HCT116 (cell line): ENCODE data around the gene ATF6B. TPM values are rescaled to one million over a fixed set of nuclear protein-coding genes. Genes with fewer than 3 reads are reported as not detected.

ENCODE experiments used
- ATAC-seq: fragments of 200-7000 bp; cut with Tn5 transposase; 2 replicates; pipeline ENCODE4 v1.9.1; 2020; ENCODE audit warnings: mild to moderate bottlenecking, moderate library complexity
- BruUV-seq: library from RNA; stranded (reverse); fragments of 400-500 nt; replicated peaks from 2 replicates; lab custom pipeline; 2021; lab: Mats Ljungman, UMichigan
- CTCF ChIA-PET: fragments of 300-600 bp; sonication (Branson Sonifier 250); formaldehyde crosslinking; loops from one replicate; lab custom pipeline; 2021; ENCODE audit warnings: antibody characterized with exemption; lab: Charles Lee
- POLR2A ChIA-PET: fragments of 300-600, 350-600 bp; sonication (Branson Sonifier 250); formaldehyde crosslinking; loops from one replicate; lab custom pipeline; 2021; ENCODE audit warnings: antibody characterized with exemption; lab: Charles Lee
- RAD21 ChIA-PET, 2 experiments: fragments of 300-600 bp; sonication (Branson Sonifier 250); formaldehyde crosslinking; loops; one replicate each; lab custom pipeline; 2023; ENCODE audit warnings: low total read pairs in 2 of 2; ENCODE audit not compliant: uncharacterized antibody in 2 of 2, unreplicated experiment in 2 of 2, low non-redundant PET in 1 of 2; lab: Charles Lee
- DNase-seq: peaks from one replicate; pipeline ENCODE4 v3.0.0-alpha.2; 2010; ENCODE audit warnings: low read depth, low spot score
- H2AFZ ChIP-seq: fragments of 200-600 bp; shearing (Covaris generic), sonication (generic); 2 replicates; pipeline ENCODE4 v1.6.1; 2017; ENCODE audit warnings: low read depth, mixed run types, mixed read lengths, antibody characterized with exemption, low read length; ENCODE audit not compliant: poor library complexity, severe bottlenecking
- H3K27ac ChIP-seq: 2 replicates; pipeline ENCODE4 v1.5.1; 2012; ENCODE audit warnings: low read depth, low read length
- H3K27me3 ChIP-seq: fragments of 200-600 bp; sonication (generic); 2 replicates; pipeline ENCODE4 v1.6.1; 2016; ENCODE audit warnings: mixed run types, low read length, mixed read lengths; ENCODE audit not compliant: insufficient read depth
- H3K36me3 ChIP-seq, 2 experiments: fragments of 200-500 bp in 1 of 2; fragments of 200-600 bp in 1 of 2; sonication (Bioruptor generic) in 1 of 2; sonication (generic) in 1 of 2; 2 replicates each; pipeline versions ENCODE4 v1.5.1 to v1.6.1; 2014 to 2016; ENCODE audit warnings: low read length in 2 of 2, inconsistent platforms in 1 of 2, mixed read lengths in 1 of 2, mixed run types in 1 of 2; ENCODE audit not compliant: insufficient read depth in 2 of 2, control insufficient read depth in 1 of 2
- H3K4me1 ChIP-seq, 2 experiments: fragments of 200-600 bp in 1 of 2; sonication (generic) in 1 of 2; 2 replicates each; pipeline versions ENCODE4 v1.5.1 to v1.6.1; 2012 to 2017; ENCODE audit warnings: low read length in 2 of 2, inconsistent platforms in 1 of 2, mild to moderate bottlenecking in 1 of 2, mixed read lengths in 1 of 2, mixed run types in 1 of 2, moderate library complexity in 1 of 2; ENCODE audit not compliant: insufficient read depth in 2 of 2, control insufficient read depth in 1 of 2
- H3K4me2 ChIP-seq: fragments of 200-600 bp; sonication (generic); 2 replicates; pipeline ENCODE4 v1.6.1; 2017; ENCODE audit warnings: mixed run types, low read length, mixed read lengths
- H3K4me3 ChIP-seq, 2 experiments: fragments of 200-600 bp in 1 of 2; sonication (generic) in 1 of 2; replicated peaks in 1 of 2; 2 replicates each; pipeline ENCODE4 v1.5.1; 2011 to 2016; ENCODE audit warnings: low read length in 2 of 2, control low read depth in 1 of 2, low read depth in 1 of 2, mild to moderate bottlenecking in 1 of 2, mixed read lengths in 1 of 2, mixed run types in 1 of 2
- H3K79me2 ChIP-seq: fragments of 200-600 bp; sonication (generic); 2 replicates; pipeline ENCODE4 v1.6.1; 2017; ENCODE audit warnings: mild to moderate bottlenecking, mixed run types, low read length, moderate library complexity, mixed read lengths; ENCODE audit not compliant: insufficient read depth
- H3K9ac ChIP-seq: fragments of 200-600 bp; sonication (generic); 2 replicates; pipeline ENCODE4 v1.6.1; 2016; ENCODE audit warnings: low read length, mixed read lengths
- H3K9me2 ChIP-seq: fragments of 200-600 bp; sonication (generic), shearing (Covaris generic); 2 replicates; pipeline ENCODE4 v1.6.1; 2017; ENCODE audit warnings: mixed run types, mild to moderate bottlenecking, moderate library complexity; ENCODE audit not compliant: insufficient read depth
- H3K9me3 ChIP-seq, 2 experiments: fragments of 200-500 bp in 1 of 2; fragments of 200-600 bp in 1 of 2; sonication (Bioruptor generic) in 1 of 2; sonication (generic) in 1 of 2; 2 replicates each; pipeline ENCODE4 v1.6.1; 2014 to 2017; ENCODE audit warnings: low read length in 2 of 2, mixed read lengths in 2 of 2, inconsistent platforms in 1 of 2, low read depth in 1 of 2, mild to moderate bottlenecking in 1 of 2, mixed run types in 1 of 2, moderate library complexity in 1 of 2; ENCODE audit not compliant: control insufficient read depth in 1 of 2, insufficient read depth in 1 of 2
- H4K20me1 ChIP-seq: fragments of 200-600 bp; sonication (generic), shearing (Covaris generic); 2 replicates; pipeline ENCODE4 v1.6.1; 2017; ENCODE audit warnings: mixed run types, mild to moderate bottlenecking, moderate library complexity; ENCODE audit not compliant: insufficient read depth
- CBX3 ChIP-seq: IDR thresholded peaks from 2 replicates; pipeline ENCODE4 v1.6.1; 2012; ENCODE audit warnings: low read depth
- POLR2AphosphoS5 ChIP-seq: IDR thresholded peaks from 2 replicates; pipeline ENCODE4 v1.6.1; 2011; ENCODE audit warnings: mild to moderate bottlenecking, low read depth, low read length, moderate library complexity
- TCF7L2 ChIP-seq: IDR thresholded peaks from 2 replicates; pipeline ENCODE4 v1.7.0; 2011; ENCODE audit warnings: borderline replicate concordance, inconsistent platforms; ENCODE audit not compliant: insufficient read depth, insufficient read length; ENCODE audit errors: extremely low read depth
- ZFX ChIP-seq: fragments of 450-650 bp; IDR thresholded peaks from 2 replicates; pipeline ENCODE4 v1.6.1; 2017
- ZNF274 ChIP-seq: fragments of 200-500 bp; sonication (Bioruptor generic); IDR thresholded peaks from 2 replicates; pipeline ENCODE4 v1.6.1; 2014; ENCODE audit warnings: mild to moderate bottlenecking, low read depth, low read length, inconsistent platforms
- intact Hi-C: fragments of 100-400 bp; cut with micrococcal nuclease; formaldehyde crosslinking; loops from 2 replicates; pipeline ENCODE4 v1.10.0; 2022
- total RNA-seq: library from RNA; stranded (reverse); gene quantifications from one replicate; pipeline ENCODE4 v1.2.1, GENCODE V29; 2021; ENCODE audit not compliant: unreplicated experiment
- TF ChIP-seq, protein P1 (sequence below): IDR thresholded peaks from 2 replicates; pipeline ENCODE4 v1.6.1; 2012; ENCODE audit warnings: low read depth
- TF ChIP-seq, protein P2 (sequence below), 3 experiments: fragments of 200-600 bp in 1 of 3; sonication (generic) in 1 of 3; IDR thresholded peaks in 2 of 3; conservative IDR thresholded peaks in 1 of 3; 2 replicates each; pipeline ENCODE4 v1.5.1; 2012 to 2017; ENCODE audit warnings: low read depth in 2 of 3, low read length in 2 of 3, antibody characterized with exemption in 1 of 3, borderline replicate concordance in 1 of 3, control low read depth in 1 of 3, mild to moderate bottlenecking in 1 of 3, mixed read lengths in 1 of 3, mixed run types in 1 of 3, moderate library complexity in 1 of 3; ENCODE audit not compliant: insufficient read depth in 1 of 3

Gene ATF6B
- total RNA-seq, 1 experiment from 2014 or later, result 63.9 TPM

DNA sequence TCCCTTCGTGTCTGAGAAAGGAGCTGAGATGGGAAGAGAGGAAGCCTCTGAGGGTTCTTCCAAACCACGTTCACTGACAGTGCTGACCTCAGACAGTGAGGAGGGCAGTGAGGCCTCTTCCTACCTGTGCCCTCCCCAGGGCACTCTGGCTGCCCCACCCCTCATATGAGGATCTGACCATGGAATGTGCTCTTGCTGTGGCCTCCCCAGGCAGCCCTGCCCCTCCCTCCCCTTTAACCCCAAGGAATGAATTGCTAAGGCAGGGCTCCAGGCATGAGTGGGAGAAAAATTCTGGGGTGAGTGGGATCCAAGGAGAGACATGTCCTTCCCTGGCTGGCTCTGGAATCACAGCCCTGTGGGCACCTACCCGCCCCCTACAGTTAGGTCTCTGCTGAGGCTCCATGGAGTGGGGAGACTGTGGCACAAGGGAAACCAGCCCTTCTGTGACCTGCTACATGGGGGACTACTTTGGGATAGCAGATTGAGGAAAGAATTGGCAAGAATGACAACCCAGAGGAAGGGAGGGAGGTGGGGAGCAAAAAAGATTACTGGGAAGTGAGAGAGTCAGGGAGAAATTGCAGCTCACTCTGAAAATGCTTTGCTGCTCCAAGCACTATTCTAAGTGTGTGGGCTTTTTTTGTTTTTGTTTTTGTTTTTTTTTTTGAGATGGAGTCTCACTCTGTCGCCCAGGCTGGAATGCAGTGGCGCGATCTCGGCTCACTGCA, 48.3 kb downstream of the ATF6B start:
- no peaks in the 10 kb centered on the region for H4K20me1 ChIP-seq
- ChIA-PET RAD21 (no interaction called here), POLR2A (no interaction called here), CTCF (no interaction called here)
- TF ChIP-seq CBX3, result no peak
- TF ChIP-seq ZNF274, result no peak
- TF ChIP-seq, protein P1, sequence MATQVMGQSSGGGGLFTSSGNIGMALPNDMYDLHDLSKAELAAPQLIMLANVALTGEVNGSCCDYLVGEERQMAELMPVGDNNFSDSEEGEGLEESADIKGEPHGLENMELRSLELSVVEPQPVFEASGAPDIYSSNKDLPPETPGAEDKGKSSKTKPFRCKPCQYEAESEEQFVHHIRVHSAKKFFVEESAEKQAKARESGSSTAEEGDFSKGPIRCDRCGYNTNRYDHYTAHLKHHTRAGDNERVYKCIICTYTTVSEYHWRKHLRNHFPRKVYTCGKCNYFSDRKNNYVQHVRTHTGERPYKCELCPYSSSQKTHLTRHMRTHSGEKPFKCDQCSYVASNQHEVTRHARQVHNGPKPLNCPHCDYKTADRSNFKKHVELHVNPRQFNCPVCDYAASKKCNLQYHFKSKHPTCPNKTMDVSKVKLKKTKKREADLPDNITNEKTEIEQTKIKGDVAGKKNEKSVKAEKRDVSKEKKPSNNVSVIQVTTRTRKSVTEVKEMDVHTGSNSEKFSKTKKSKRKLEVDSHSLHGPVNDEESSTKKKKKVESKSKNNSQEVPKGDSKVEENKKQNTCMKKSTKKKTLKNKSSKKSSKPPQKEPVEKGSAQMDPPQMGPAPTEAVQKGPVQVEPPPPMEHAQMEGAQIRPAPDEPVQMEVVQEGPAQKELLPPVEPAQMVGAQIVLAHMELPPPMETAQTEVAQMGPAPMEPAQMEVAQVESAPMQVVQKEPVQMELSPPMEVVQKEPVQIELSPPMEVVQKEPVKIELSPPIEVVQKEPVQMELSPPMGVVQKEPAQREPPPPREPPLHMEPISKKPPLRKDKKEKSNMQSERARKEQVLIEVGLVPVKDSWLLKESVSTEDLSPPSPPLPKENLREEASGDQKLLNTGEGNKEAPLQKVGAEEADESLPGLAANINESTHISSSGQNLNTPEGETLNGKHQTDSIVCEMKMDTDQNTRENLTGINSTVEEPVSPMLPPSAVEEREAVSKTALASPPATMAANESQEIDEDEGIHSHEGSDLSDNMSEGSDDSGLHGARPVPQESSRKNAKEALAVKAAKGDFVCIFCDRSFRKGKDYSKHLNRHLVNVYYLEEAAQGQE, result no peak
- TF ChIP-seq ZFX, result no peak
- no peak for TF ChIP-seq TCF7L2
- TF ChIP-seq, protein P2, sequence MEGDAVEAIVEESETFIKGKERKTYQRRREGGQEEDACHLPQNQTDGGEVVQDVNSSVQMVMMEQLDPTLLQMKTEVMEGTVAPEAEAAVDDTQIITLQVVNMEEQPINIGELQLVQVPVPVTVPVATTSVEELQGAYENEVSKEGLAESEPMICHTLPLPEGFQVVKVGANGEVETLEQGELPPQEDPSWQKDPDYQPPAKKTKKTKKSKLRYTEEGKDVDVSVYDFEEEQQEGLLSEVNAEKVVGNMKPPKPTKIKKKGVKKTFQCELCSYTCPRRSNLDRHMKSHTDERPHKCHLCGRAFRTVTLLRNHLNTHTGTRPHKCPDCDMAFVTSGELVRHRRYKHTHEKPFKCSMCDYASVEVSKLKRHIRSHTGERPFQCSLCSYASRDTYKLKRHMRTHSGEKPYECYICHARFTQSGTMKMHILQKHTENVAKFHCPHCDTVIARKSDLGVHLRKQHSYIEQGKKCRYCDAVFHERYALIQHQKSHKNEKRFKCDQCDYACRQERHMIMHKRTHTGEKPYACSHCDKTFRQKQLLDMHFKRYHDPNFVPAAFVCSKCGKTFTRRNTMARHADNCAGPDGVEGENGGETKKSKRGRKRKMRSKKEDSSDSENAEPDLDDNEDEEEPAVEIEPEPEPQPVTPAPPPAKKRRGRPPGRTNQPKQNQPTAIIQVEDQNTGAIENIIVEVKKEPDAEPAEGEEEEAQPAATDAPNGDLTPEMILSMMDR (IDR thresholded peaks at IDR 0.05 in 2 of 3, conservative IDR thresholded peaks at IDR 0.05 in 1 of 3; ENCODE audit: borderline replicate concordance in 1 of 3, insufficient read depth in 1 of 3, low read depth in 2 of 3, low read length in 2 of 3), result no peak
- TF ChIP-seq POLR2AphosphoS5, result no peak
- H3K36me3 ChIP-seq, result no peaks in the 10 kb centered on the region
- H3K27me3 ChIP-seq, result no peaks in the 10 kb centered on the region
- H3K4me2 ChIP-seq, result 0 out of 2 replicates have a peak overlapping the region, but pooled peaks have one; percentile 12
- H3K9me3 ChIP-seq, result no peaks in the 10 kb centered on the region
- H3K79me2 ChIP-seq, result no peaks in the 10 kb centered on the region
- H3K9ac ChIP-seq, result no peak overlapping the region
- ATAC-seq, result peak; percentile 31; the same call in 1 of the 2 replicates
- intact Hi-C loops, result no loop called here
- no TSS peak for BruUV-seq
- no peak overlapping the region for H3K27ac ChIP-seq
- no peak for DNase-seq
- H3K4me3 ChIP-seq, result no peak overlapping the region
- H2AFZ ChIP-seq, result no peak overlapping the region
- H3K9me2 ChIP-seq, result no peaks in the 10 kb centered on the region
- H3K4me1 ChIP-seq, result peaks cover 3 to 42% of the 10 kb centered on the region in 2 experiments; a peak in 3 of 4 replicates
